K562 (cell line): Measurements from ENCODE around the gene NEK1.

Experiments used
- CREB1 ChIP-seq, 2 experiments: sonication (generic) in 1 of 2; formaldehyde crosslinking in 1 of 2; IDR thresholded peaks; 2 replicates each; pipeline versions ENCODE4 v1.6.1 to v1.8.0; 2012 to 2022; ENCODE audit warnings: inconsistent platforms in 1 of 2, mild to moderate bottlenecking in 1 of 2, missing genetic modification reagents in 1 of 2, moderate library complexity in 1 of 2
- ELF1 ChIP-seq: fragments of 200-800 bp; sonication (Bioruptor generic); IDR thresholded peaks from 2 replicates; pipeline ENCODE4 v1.6.1; 2016; ENCODE audit warnings: missing genetic modification characterization, missing compliant biosample characterization
- GABPA ChIP-seq: fragments of 200-800 bp; sonication (Bioruptor generic); conservative IDR thresholded peaks from 2 replicates; pipeline ENCODE4 v1.6.1; 2016; ENCODE audit warnings: low read depth, missing genetic modification characterization, missing compliant biosample characterization
- LEF1 ChIP-seq: fragments of 450-650 bp; IDR thresholded peaks from 2 replicates; pipeline ENCODE4 v1.6.1; 2016; ENCODE audit warnings: mild to moderate bottlenecking
- NCOR1 ChIP-seq: fragments of 450-650 bp; IDR thresholded peaks from 2 replicates; pipeline ENCODE4 v1.6.1; 2016; ENCODE audit warnings: mild to moderate bottlenecking, moderate library complexity
- NFYB ChIP-seq: IDR thresholded peaks from 2 replicates; pipeline ENCODE4 v1.6.1; 2011; ENCODE audit warnings: mild to moderate bottlenecking, moderate library complexity; ENCODE audit not compliant: insufficient read length; ENCODE audit errors: extremely low read depth
- SMARCC2 ChIP-seq: fragments of 450-650 bp; IDR thresholded peaks from 2 replicates; pipeline ENCODE4 v1.6.1; 2017; ENCODE audit warnings: antibody characterized with exemption, moderate library complexity, mild to moderate bottlenecking, low read depth
- XRCC5 ChIP-seq: fragments of 200-400 bp; formaldehyde crosslinking; IDR thresholded peaks from 2 replicates; pipeline ENCODE4 v1.6.1; 2017; ENCODE audit warnings: low read depth, mild to moderate bottlenecking, low read length
- ZNF143 ChIP-seq: sonication (generic); formaldehyde crosslinking; IDR thresholded peaks from 2 replicates; pipeline ENCODE4 v1.9.0; 2022; ENCODE audit warnings: mild to moderate bottlenecking, missing genetic modification reagents
- TF ChIP-seq, protein P1 (sequence below), 3 experiments: IDR thresholded peaks in 2 of 3; conservative IDR thresholded peaks in 1 of 3; 2 replicates each; pipeline ENCODE4 v1.5.1; 2011 to 2012; ENCODE audit warnings: low read length in 3 of 3, mild to moderate bottlenecking in 3 of 3, control low read depth in 2 of 3, improper control_type of control experiment in 1 of 3, inconsistent platforms in 1 of 3, low read depth in 1 of 3, mixed read lengths in 1 of 3, moderate library complexity in 1 of 3; ENCODE audit not compliant: insufficient read depth in 2 of 3

DNA sequence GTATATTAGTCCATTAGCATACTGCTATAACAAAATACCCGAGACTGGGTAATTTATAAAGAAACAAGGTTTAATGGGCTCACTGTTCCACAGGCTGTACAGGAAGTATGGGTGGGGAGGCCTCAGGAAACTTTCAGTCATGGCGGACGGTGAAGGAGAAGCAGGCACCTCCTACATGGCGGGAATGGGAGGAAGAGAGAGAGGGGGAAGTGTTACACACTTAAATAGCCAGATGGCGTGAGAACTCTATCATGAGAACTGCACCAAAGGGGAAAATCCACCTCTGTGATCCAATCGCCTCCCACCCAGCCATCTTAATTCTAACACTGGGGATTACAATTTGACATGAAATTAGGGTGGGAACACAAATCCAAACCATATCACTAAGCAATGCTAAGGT is 242.7 kb downstream of the NEK1 start:
- TF ChIP-seq, protein P1, sequence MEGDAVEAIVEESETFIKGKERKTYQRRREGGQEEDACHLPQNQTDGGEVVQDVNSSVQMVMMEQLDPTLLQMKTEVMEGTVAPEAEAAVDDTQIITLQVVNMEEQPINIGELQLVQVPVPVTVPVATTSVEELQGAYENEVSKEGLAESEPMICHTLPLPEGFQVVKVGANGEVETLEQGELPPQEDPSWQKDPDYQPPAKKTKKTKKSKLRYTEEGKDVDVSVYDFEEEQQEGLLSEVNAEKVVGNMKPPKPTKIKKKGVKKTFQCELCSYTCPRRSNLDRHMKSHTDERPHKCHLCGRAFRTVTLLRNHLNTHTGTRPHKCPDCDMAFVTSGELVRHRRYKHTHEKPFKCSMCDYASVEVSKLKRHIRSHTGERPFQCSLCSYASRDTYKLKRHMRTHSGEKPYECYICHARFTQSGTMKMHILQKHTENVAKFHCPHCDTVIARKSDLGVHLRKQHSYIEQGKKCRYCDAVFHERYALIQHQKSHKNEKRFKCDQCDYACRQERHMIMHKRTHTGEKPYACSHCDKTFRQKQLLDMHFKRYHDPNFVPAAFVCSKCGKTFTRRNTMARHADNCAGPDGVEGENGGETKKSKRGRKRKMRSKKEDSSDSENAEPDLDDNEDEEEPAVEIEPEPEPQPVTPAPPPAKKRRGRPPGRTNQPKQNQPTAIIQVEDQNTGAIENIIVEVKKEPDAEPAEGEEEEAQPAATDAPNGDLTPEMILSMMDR (IDR thresholded peaks at IDR 0.05 in 2 of 3, conservative IDR thresholded peaks at IDR 0.05 in 1 of 3; ENCODE audit: insufficient read depth in 2 of 3, low read depth in 1 of 3, low read length in 3 of 3) = peak in 2 of 3 experiments; percentile 33 to 49; a peak in 3 of 6 replicates
- TF ChIP-seq NFYB (no peak), GABPA (tag) (no peak), CREB1 (IDR thresholded peaks at IDR 0.05) (no peak), CREB1 (CRISPR knock-in tag; IDR thresholded peaks at IDR 0.05) (no peak), LEF1 (no peak), ZNF143 (CRISPR knock-in tag) (no peak), NCOR1 (no peak), XRCC5 (no peak), ELF1 (tag) (no peak), SMARCC2 (no peak)
